ENCODE measurements around the gene POMT1.

- TF ChIP-seq CTCF (IDR thresholded peaks at IDR 0.05), result no peak
- no peak for TF ChIP-seq EP300 (IDR thresholded peaks at IDR 0.05)
- no peak for TF ChIP-seq POLR2AphosphoS5 (IDR thresholded peaks at IDR 0.05)
- TF ChIP-seq POLR2A (IDR thresholded peaks at IDR 0.05), result no peak
Observed at GRCh38 chr9:131480258-131480657, 22.5 kb upstream of the POMT1 start.

All from upper lobe of left lung (tissue), 4 donors.